ENCODE measurements around the gene PKD1L1.

PKD1L1 gene

GRCh38 chr7:47738563-47739166, 209.6 kb downstream of the PKD1L1 start:
- Mint-ChIP-seq H3K27ac (no peak overlapping the region), H3K9me3 (no peaks in the 10 kb centered on the region), H3K36me3 (no peaks in the 10 kb centered on the region), H3K4me1 (no peaks in the 10 kb centered on the region), H3K4me3 (no peak overlapping the region)
- ATAC-seq (peak; percentile 19), DNase-seq (ENCODE audit: low spot score in 2 of 2) (no peak)

- Mint-ChIP-seq H3K27ac (no peak overlapping the region), H3K9me3 (no peaks in the 10 kb centered on the region), H3K4me1 (no peaks in the 10 kb centered on the region), H3K4me3 (no peak overlapping the region), H3K36me3 (no peaks in the 10 kb centered on the region)
- ATAC-seq = no peak
- DNase-seq (ENCODE audit: low spot score in 2 of 2) = no peak
Observed at GRCh38 chr7:47737601-47738000, 210.7 kb downstream of the PKD1L1 start.

- H3K9me3 Mint-ChIP-seq = no peaks in the 10 kb centered on the region
- H3K4me3 Mint-ChIP-seq = no peak overlapping the region
- H3K36me3 Mint-ChIP-seq = no peaks in the 10 kb centered on the region
- no peak overlapping the region for H3K27ac Mint-ChIP-seq
- DNase-seq (ENCODE audit: low spot score in 2 of 2) (no peak), ATAC-seq (no peak)
- H3K4me1 Mint-ChIP-seq = no peaks in the 10 kb centered on the region
Observed at GRCh38 chr7:47735431-47736345, 212.6 kb downstream of the PKD1L1 start.

- H3K9me3 Mint-ChIP-seq = no peaks in the 10 kb centered on the region
- H3K27ac Mint-ChIP-seq = no peak overlapping the region
- no peaks in the 10 kb centered on the region for H3K4me1 Mint-ChIP-seq
- ATAC-seq (no peak), DNase-seq (ENCODE audit: low spot score in 2 of 2) (no peak)
- H3K36me3 Mint-ChIP-seq = no peaks in the 10 kb centered on the region
- H3K4me3 Mint-ChIP-seq = no peak overlapping the region
Observed at GRCh38 chr7:47734949-47735291, 213.3 kb downstream of the PKD1L1 start.

GRCh38 chr7:47734287-47734948, 213.8 kb downstream of the PKD1L1 start:
- no peak for ATAC-seq
- no peaks in the 10 kb centered on the region for H3K9me3 Mint-ChIP-seq

GRCh38 chr7:47730142-47730541, 218.1 kb downstream of the PKD1L1 start:
- no peak overlapping the region for H3K27ac Mint-ChIP-seq
- no peaks in the 10 kb centered on the region for H3K36me3 Mint-ChIP-seq
- H3K4me1 Mint-ChIP-seq = no peaks in the 10 kb centered on the region
- ATAC-seq = no peak
- H3K4me3 Mint-ChIP-seq = no peak overlapping the region
- no peak for DNase-seq (ENCODE audit: low spot score in 2 of 2)
- no peaks in the 10 kb centered on the region for H3K9me3 Mint-ChIP-seq

More at GRCh38 chr7:47734287-47734948, 213.8 kb downstream of the PKD1L1 start:
- no peak overlapping the region for H3K4me3 Mint-ChIP-seq
- no peaks in the 10 kb centered on the region for H3K4me1 Mint-ChIP-seq
- DNase-seq (ENCODE audit: low spot score in 2 of 2) = no peak
- H3K27ac Mint-ChIP-seq = no peak overlapping the region
- no peaks in the 10 kb centered on the region for H3K36me3 Mint-ChIP-seq

- no peaks in the 10 kb centered on the region for H3K9me3 Mint-ChIP-seq
- H3K4me3 Mint-ChIP-seq = no peak overlapping the region
- no peak for DNase-seq (ENCODE audit: low spot score in 2 of 2)
- ATAC-seq = no peak
- H3K27ac Mint-ChIP-seq = no peak overlapping the region
- H3K36me3 Mint-ChIP-seq = no peaks in the 10 kb centered on the region
- peaks cover 2% of the 10 kb centered on the region for H3K4me1 Mint-ChIP-seq
Observed at GRCh38 chr7:47726047-47726726, 222.1 kb downstream of the PKD1L1 start.

GRCh38 chr7:47725031-47725780, 223.1 kb downstream of the PKD1L1 start:
- H3K36me3 Mint-ChIP-seq = no peaks in the 10 kb centered on the region
- peaks cover 4% of the 10 kb centered on the region for H3K4me1 Mint-ChIP-seq

More at GRCh38 chr7:47725031-47725780, 223.1 kb downstream of the PKD1L1 start:
- DNase-seq (ENCODE audit: low spot score in 2 of 2) (no peak), ATAC-seq (no peak)
- Mint-ChIP-seq H3K4me3 (no peak overlapping the region), H3K9me3 (no peaks in the 10 kb centered on the region), H3K27ac (no peak overlapping the region)
